Astrocyte (in vitro differentiated cells and primary cell): ENCODE results near the gene NSUN6. TPM values are rescaled to one million over a fixed set of nuclear protein-coding genes. Genes with fewer than 3 reads are reported as not detected.

Experiments
- DNase-seq: peaks from one replicate; pipeline ENCODE4 v3.0.0-alpha.2; 2010; ENCODE audit warnings: low read depth
- FAIRE-seq: peaks from 2 replicates; lab custom pipeline; 2011; peaks lifted over from hg19 to GRCh38; lab: Jason Lieb, UNC
- H2AFZ ChIP-seq: 2 replicates; pipeline ENCODE4 v1.6.0; 2012; ENCODE audit warnings: low read depth, low read length, inconsistent platforms
- H3K27ac ChIP-seq: 2 replicates; pipeline ENCODE4 v1.5.1; 2011; ENCODE audit warnings: low read depth, low read length, inconsistent platforms
- H3K27me3 ChIP-seq: 2 replicates; pipeline ENCODE4 v1.6.0; 2011; ENCODE audit warnings: low read length, inconsistent platforms; ENCODE audit not compliant: insufficient read depth
- H3K36me3 ChIP-seq: 2 replicates; pipeline ENCODE4 v1.5.1; 2011; ENCODE audit warnings: low read length, inconsistent platforms; ENCODE audit not compliant: insufficient read depth
- H3K4me1 ChIP-seq: 2 replicates; pipeline ENCODE4 v1.5.1; 2011; ENCODE audit warnings: low read length, inconsistent platforms; ENCODE audit not compliant: insufficient read depth
- H3K4me2 ChIP-seq: 2 replicates; pipeline ENCODE4 v1.6.0; 2012; ENCODE audit warnings: low read length, inconsistent platforms
- H3K4me3 ChIP-seq: 2 replicates; pipeline ENCODE4 v1.5.1; 2011; ENCODE audit warnings: low read depth, mild to moderate bottlenecking, low read length, inconsistent platforms; ENCODE audit not compliant: insufficient read depth
- H3K79me2 ChIP-seq: 2 replicates; pipeline ENCODE4 v1.6.0; 2012; ENCODE audit warnings: mild to moderate bottlenecking, low read length, inconsistent platforms; ENCODE audit not compliant: insufficient read depth
- H3K9ac ChIP-seq: 2 replicates; pipeline ENCODE4 v1.6.0; 2012; ENCODE audit warnings: mild to moderate bottlenecking, low read length, inconsistent platforms
- H3K9me3 ChIP-seq: 2 replicates; pipeline ENCODE4 v1.5.1; 2012; ENCODE audit warnings: low read depth, mild to moderate bottlenecking, low read length, inconsistent platforms; ENCODE audit not compliant: insufficient read depth
- H4K20me1 ChIP-seq: 2 replicates; pipeline ENCODE4 v1.6.0; 2012; ENCODE audit warnings: low read length, inconsistent platforms; ENCODE audit not compliant: insufficient read depth
- H3K27ac Mint-ChIP-seq: one replicate; pipeline ENCODE4 v1.8.0; 2021; ENCODE audit warnings: mild to moderate bottlenecking, mixed read lengths; ENCODE audit not compliant: unreplicated experiment
- H3K27me3 Mint-ChIP-seq: one replicate; pipeline ENCODE4 v1.8.0; 2021; ENCODE audit warnings: low read depth, mixed read lengths; ENCODE audit not compliant: unreplicated experiment
- H3K36me3 Mint-ChIP-seq: one replicate; pipeline ENCODE4 v1.8.0; 2021; ENCODE audit warnings: low read depth, mixed read lengths; ENCODE audit not compliant: unreplicated experiment
- H3K4me1 Mint-ChIP-seq: one replicate; pipeline ENCODE4 v1.8.0; 2021; ENCODE audit warnings: low read depth, mixed read lengths; ENCODE audit not compliant: unreplicated experiment
- H3K4me3 Mint-ChIP-seq: one replicate; pipeline ENCODE4 v1.8.0; 2021; ENCODE audit warnings: mild to moderate bottlenecking, moderate library complexity, mixed read lengths; ENCODE audit not compliant: unreplicated experiment
- H3K9me3 Mint-ChIP-seq: one replicate; pipeline ENCODE4 v1.8.0; 2021; ENCODE audit warnings: mild to moderate bottlenecking, mixed read lengths; ENCODE audit not compliant: unreplicated experiment
- EZH2 ChIP-seq: IDR thresholded peaks from 2 replicates; pipeline ENCODE4 v1.6.1; 2012; ENCODE audit warnings: mild to moderate bottlenecking, low read length, inconsistent platforms; ENCODE audit not compliant: insufficient read depth
- total RNA-seq: library from RNA; stranded (reverse); gene quantifications from 2 replicates; pipeline ENCODE4 v1.2.1, GENCODE V29; 2021
- TF ChIP-seq, protein P1 (sequence below): IDR thresholded peaks from 2 replicates; pipeline ENCODE4 v1.5.1; 2011; ENCODE audit warnings: low read depth, mild to moderate bottlenecking, inconsistent platforms, low read length, moderate library complexity; ENCODE audit not compliant: insufficient read depth

The NSUN6 gene
- total RNA-seq, 1 donor from 2014 or later = 7.3 TPM

DNA sequence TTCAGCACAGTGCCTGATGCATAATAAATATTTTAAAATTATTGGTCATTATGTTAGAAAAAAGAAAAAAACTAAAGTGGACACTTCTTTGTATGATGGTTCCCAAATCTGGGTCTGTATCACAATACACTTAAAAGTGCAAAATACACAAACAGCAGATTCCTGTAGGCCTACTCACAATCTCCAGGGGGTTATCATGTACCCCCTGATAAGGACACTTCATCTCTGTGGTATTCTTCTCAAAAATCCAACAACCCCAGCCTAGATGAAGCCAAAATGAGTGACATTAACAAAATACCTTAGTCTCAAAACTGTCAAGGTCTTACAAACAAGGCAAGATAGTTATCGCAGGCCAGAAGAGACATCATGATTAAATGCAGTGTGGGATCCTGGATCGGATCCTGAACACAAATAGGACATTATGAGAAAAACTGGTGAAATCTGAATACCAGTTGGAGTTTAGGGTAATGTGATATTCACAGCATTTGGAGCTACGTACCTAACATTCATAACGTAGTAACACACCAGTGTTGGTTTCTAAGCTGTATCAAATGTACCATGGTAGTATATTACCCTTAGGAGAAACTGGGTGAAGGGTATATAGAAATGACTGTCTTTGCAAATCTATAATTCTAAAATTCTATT lies 45.2 kb downstream of the NSUN6 start:
- Histone ChIP-seq H3K79me2 (no peaks in the 10 kb centered on the region), H3K36me3 (no peaks in the 10 kb centered on the region), H3K4me2 (peak overlapping the region; percentile 47), H3K9me3 (no peaks in the 10 kb centered on the region), H2AFZ (no peak overlapping the region), H4K20me1 (no peaks in the 10 kb centered on the region), H3K9ac (no peak overlapping the region), H3K27me3 (no peaks in the 10 kb centered on the region), H3K4me1 (peaks cover 38% of the 10 kb centered on the region), H3K4me3 (no peak overlapping the region), H3K27ac (peak overlapping the region; percentile 16)
- Mint-ChIP-seq H3K36me3 (no peaks in the 10 kb centered on the region), H3K4me3 (no peak overlapping the region), H3K27ac (no peak overlapping the region), H3K27me3 (no peaks in the 10 kb centered on the region), H3K4me1 (peaks cover 25% of the 10 kb centered on the region), H3K9me3 (no peaks in the 10 kb centered on the region)
- peak; percentile 24 for DNase-seq
- FAIRE-seq = peak; percentile 78
- TF ChIP-seq, protein P1, sequence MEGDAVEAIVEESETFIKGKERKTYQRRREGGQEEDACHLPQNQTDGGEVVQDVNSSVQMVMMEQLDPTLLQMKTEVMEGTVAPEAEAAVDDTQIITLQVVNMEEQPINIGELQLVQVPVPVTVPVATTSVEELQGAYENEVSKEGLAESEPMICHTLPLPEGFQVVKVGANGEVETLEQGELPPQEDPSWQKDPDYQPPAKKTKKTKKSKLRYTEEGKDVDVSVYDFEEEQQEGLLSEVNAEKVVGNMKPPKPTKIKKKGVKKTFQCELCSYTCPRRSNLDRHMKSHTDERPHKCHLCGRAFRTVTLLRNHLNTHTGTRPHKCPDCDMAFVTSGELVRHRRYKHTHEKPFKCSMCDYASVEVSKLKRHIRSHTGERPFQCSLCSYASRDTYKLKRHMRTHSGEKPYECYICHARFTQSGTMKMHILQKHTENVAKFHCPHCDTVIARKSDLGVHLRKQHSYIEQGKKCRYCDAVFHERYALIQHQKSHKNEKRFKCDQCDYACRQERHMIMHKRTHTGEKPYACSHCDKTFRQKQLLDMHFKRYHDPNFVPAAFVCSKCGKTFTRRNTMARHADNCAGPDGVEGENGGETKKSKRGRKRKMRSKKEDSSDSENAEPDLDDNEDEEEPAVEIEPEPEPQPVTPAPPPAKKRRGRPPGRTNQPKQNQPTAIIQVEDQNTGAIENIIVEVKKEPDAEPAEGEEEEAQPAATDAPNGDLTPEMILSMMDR = no peak
- TF ChIP-seq EZH2 = no peak

DNA sequence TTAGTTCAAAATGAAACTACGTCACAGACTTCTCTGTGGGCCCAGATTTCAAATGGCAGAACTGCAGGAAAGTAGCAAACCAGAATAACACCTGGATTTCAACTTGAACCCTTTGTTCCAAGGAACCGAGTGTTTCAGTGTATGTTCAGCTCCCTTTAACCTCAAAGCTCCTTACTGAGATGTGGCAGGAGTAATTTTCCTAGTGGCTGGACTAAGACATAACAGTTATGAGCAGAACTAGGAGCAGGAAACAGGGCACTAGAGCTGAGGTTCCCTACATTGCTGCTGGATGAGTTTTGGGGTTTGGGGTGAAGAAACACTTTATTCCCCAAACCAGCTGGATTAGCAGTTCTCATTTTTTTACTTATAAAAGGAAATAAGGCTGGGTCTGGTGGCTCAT lies 50.1 kb downstream of the NSUN6 start:
- peaks cover 5% of the 10 kb centered on the region for H3K4me1 ChIP-seq
- no peak overlapping the region for H3K4me3 ChIP-seq
- H3K36me3 ChIP-seq = no peaks in the 10 kb centered on the region
- no peak overlapping the region for H3K27ac ChIP-seq
- no peaks in the 10 kb centered on the region for H4K20me1 ChIP-seq
- H3K9ac ChIP-seq = no peak overlapping the region
- no peak overlapping the region for H2AFZ ChIP-seq
- H3K36me3 Mint-ChIP-seq = no peaks in the 10 kb centered on the region
- DNase-seq = no peak
- H3K79me2 ChIP-seq = no peaks in the 10 kb centered on the region
- no peak overlapping the region for H3K4me2 ChIP-seq
- H3K27ac Mint-ChIP-seq = no peak overlapping the region
- H3K27me3 Mint-ChIP-seq = no peaks in the 10 kb centered on the region
- no peak for TF ChIP-seq EZH2
- TF ChIP-seq, protein P1 = peak; percentile 18
- no peaks in the 10 kb centered on the region for H3K9me3 Mint-ChIP-seq
- peaks cover 10% of the 10 kb centered on the region for H3K4me1 Mint-ChIP-seq
- no peaks in the 10 kb centered on the region for H3K9me3 ChIP-seq
- H3K27me3 ChIP-seq = no peaks in the 10 kb centered on the region
- FAIRE-seq = no peak
- H3K4me3 Mint-ChIP-seq = no peak overlapping the region

DNA sequence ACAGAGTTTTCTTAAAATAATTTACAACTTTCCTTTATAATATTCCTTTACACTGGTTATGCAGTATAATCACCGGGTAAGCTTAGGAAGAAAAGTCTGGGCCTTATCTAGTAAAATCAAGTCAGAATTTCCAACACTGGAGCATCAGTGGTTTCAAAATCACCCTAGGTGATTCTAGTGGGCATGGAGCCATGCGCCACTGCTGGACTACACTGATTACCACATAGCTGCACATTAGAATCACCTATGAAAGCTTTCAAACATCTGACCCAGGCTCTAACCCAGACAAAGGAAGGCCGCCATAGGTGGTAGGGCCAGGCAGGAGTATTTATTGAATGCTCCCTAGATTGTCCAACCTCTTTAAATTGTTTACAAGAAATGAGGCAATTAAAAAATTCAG lies 52.0 kb downstream of the NSUN6 start:
- H3K4me1 Mint-ChIP-seq = no peaks in the 10 kb centered on the region
- no peaks in the 10 kb centered on the region for H3K36me3 ChIP-seq
- no peak for DNase-seq
- no peaks in the 10 kb centered on the region for H3K9me3 Mint-ChIP-seq
- H2AFZ ChIP-seq = no peak overlapping the region
- H3K27me3 ChIP-seq = no peaks in the 10 kb centered on the region
- no peaks in the 10 kb centered on the region for H3K36me3 Mint-ChIP-seq
- H3K4me3 ChIP-seq = no peak overlapping the region
- FAIRE-seq = no peak
- no peaks in the 10 kb centered on the region for H3K9me3 ChIP-seq
- H3K4me1 ChIP-seq = no peaks in the 10 kb centered on the region
- no peak overlapping the region for H3K4me2 ChIP-seq
- H3K27ac Mint-ChIP-seq = no peak overlapping the region
- TF ChIP-seq, protein P1 = no peak
- no peak for TF ChIP-seq EZH2
- no peak overlapping the region for H3K4me3 Mint-ChIP-seq
- H3K27me3 Mint-ChIP-seq = no peaks in the 10 kb centered on the region
- H3K9ac ChIP-seq = no peak overlapping the region
- H3K79me2 ChIP-seq = no peaks in the 10 kb centered on the region
- no peaks in the 10 kb centered on the region for H4K20me1 ChIP-seq
- no peak overlapping the region for H3K27ac ChIP-seq
